Measurements from ENCODE around the gene NDEL1.

NDEL1 gene

DNA sequence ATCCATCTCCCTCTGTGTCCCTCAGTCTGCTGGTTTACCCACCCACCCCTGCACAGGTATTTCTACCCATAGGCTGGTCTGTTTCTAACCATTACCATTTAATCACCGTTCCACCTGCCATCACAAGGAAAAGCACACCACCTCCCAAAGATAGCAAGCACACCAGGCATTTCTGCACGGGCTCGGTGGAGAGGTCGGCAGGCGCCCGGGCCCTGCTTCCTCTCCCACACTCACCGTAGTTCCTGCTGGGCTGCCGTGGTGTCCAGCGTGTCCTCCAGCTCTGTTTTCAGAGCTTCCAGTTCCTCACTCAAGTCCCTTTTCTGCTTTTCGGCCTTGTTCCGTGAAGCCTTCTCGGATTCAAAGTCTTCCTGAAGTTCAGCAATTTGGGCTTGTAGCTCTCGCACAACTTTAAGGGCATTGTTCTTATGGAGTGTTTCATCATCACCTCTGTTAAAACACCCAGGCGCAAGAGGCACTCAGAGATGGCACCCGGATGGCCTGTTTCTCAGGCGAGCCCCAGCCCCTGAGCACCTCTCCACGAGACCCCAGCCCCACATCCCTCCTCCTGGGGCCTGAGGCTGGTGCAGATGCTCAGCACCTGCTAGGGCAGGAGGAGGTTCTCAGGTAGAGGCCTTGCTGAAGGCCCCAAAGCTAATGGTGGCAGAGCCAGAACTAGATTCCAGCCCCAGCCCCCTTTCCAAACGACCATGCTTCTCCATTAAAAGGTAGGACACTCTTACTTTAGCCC, 69.0 kb downstream of the NDEL1 start:
- no peak for DNase-seq

- DNase-seq = no peak
These were observed 70.5 kb downstream of the NDEL1 start for GRCh38 chr17:8506145-8506544.

- DNase-seq = no peak
These were observed 79.1 kb downstream of the NDEL1 start for GRCh38 chr17:8514801-8515200.

Data from suppressor macrophage (primary cell).